Putamen (tissue), 1 donor: ENCODE results near the gene ARMC5.
"Not testable (repeated sequence)": the region's sequence is repeated elsewhere in the genome, so short reads cannot be mapped to it uniquely, and the experiment has no call there.

Source experiments
- DNase-seq: peaks from one replicate; pipeline ENCODE4 v3.0.0-alpha.2; 2016; ENCODE audit warnings: low spot score

Gene ARMC5

DNA sequence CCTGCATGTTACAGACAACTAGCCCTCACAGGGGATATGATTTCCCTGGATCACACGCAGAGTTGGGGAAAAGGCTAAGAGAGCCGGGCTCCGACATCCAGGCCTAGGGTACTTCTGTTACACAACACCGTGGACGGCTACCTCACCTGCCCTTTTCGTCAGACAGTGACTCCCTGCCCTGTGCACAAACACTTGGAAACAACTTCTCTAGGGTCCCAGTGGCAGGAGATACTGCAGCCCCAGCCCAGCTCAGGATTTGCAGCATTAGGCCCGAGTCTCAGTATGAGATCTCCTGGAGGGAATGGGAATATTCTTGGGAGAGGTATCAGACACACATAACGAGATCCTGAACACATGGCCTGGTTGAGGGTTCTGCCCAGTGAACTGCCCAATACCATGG is 40.6 kb downstream of the ARMC5 start:
- no peak for DNase-seq

DNA sequence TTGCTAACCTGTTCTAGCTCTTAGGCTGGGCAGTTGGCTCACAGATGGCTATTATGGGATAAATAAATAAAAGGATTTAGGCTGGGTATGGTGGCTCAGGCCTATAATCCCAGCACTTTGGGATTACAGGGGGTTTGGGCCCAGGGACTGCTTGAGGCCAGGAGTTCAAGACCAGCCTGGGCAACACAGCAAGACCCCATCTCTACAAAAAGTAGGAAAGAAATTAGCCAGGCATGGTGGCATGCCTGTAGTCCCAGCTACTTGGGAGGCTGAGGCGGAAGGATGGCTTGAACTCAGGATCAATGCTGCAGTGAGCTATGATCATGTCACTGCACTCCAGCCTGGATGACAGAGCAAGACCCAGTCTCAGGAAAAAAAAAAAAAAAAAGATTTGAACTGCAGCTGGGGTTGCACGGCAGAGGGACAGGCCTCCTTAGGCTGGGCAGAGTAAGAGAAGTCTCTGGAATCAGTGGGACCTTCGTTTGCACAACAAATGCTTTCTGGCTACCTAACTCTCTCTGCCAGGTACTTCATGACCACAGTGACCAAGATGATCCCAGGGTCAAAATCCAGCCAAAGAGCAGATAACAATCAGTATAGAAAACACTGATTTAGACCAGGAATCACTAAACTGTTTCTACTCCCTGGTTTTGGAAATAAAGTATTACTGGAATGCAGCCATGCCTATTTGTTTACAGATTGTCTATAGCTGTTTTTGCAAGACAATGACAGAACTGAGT is 42.1 kb downstream of the ARMC5 start:
- no peak for DNase-seq

DNA sequence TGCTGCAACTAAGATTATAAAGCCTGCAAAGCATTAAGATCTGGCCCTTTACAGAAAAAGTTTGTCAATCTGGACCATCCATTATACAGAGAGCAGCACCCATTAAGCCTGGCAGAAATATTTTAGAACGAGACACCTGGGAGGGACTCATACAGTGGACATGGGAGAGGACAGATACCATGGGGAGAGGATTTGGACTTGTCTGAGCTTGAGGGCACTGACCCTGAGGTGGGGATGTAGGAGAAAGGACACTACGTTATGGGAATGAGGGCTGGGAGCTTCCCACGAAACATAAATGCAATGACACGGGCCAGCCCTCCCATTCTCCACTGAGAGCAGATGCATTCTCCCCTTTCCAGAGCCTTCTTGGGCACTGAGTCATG is 42.7 kb downstream of the ARMC5 start:
- no peak for DNase-seq

DNA sequence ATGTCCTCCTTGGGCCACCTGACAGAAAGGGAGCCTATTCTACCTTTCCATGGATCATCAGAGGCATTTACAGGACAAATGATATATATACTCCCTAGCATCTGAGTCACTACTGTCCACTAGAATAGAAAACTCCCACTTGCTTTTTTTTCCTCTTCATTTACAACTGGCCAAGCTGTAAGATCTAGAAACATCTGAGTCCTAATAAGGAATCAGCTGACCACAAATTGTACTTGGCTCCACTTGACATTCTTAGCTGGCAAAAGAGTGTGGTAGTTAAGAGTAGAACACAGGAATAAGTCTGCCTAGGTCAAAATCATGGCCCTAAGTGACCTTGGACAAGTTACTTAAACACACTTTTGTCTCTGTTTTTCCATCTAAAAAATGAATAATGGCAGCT is 43.7 kb downstream of the ARMC5 start:
- DNase-seq, result no peak

DNA sequence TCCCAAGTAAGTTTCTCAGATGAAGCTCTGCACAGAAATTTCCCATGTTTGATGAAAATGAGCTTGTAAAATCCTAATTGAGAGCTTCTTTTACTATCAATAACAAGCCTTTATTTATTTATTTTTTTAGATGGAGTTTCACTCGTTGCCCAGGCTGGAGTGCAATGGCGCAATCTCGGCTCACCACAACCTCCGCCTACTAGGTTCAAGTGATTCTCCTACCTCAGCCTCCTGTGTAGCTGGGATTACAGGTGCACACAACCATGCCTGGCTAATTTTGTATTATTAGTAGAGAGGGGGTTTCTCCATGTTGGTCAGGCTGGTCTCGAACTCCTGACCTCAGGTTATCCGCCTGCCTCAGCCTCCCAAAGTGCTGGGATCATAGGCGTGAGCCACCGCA is 44.3 kb downstream of the ARMC5 start:
- not testable (repeated sequence) for DNase-seq

DNA sequence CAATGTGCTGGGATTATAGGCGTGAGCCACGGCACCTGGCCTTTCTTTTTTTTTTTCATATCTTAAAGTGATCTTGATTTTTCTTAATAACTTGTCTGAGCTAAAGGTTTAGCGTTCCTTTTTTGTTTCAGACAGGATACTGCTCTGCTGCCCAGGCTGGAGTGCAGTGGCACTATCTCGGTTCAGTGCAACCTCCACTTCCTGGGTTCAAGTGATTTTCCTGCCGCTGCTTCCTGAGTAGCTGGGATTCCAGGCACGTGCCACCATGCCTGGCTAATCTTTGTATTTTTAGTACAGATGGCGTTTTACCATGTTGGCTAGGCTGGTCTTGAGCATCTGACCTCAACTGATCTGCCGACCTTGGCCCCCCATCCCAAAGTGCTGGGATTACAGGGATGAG is 44.9 kb downstream of the ARMC5 start:
- DNase-seq, result no peak

DNA sequence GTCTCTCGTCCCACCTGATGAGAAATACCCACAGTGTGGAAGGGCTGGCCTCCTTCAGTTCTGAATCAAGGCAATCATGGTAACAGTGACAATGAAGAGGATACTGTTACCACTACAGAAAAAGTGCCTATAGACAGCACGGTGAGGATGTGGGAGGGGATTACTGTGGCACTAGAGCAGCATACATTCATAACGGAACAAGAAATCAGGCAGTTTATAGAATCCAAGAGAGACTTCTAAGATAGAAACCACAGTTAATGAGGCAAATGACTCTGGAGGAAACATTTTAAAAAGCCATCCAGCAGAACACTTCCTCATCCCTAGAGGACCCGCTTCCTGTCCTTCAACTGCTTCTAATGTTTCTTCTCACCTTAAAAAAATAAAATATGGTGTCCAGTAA is 46.2 kb downstream of the ARMC5 start:
- no peak for DNase-seq

DNA sequence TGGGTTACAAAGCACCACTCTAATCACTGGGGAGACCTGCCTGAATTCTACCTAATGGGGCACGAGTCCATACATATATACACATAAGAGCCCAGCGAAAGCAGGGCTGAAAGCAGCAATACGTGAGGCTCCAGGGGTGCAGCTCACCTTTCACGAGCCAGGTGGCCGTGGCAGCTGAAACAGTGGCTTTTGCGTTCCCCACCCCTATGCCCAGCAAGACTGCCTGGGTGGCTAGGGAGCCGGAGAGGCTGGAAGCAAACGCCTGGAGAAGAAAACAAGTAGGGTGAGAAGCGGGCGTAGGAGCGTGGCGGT is 48.3 kb downstream of the ARMC5 start:
- no peak for DNase-seq

DNA sequence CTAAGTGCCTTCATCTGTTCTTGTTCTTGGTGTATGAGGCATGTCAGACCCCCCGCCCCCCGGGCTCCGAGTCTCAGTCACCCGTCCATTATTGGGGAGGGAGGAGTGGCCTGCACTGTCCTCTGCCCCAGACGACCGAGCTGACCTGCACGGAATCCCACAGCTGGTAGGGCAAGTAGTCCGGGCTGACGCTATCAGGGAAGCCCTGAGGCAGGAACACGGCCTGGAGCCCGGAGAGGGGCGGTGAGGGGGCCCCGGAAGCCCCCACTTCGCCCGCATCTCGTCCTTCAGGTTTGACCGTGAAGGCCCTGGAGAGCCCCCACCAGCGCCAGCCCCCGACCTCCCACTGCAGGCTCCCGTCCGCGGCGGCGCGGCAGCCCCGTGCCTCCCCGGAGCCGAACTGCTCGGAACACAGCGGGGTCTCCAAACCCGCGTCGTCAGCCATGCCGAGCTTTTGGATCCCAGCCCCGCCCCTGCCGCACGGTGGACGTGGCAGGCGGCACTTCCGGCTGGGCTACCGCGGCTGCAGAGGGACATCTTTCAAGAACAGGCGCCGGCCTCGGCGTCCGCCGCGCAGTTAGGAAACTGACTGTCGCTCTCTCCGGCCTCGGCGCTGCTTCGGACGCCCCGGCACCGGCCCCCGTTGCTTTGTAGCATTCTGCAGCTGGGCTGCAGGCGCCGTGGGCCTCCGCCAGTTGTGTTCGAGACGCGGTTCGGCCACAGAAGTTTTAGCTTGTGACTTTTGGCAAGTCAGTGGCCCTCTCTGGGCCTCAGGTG is 48.8 kb downstream of the ARMC5 start, which contains the start of gene RUSF1:
TSS of gene RUSF1 (minus strand) at position 463 of the 777 bp plus-strand sequence. CDS start at position 445, 18 bp downstream.
- DNase-seq, result peak; percentile 90

DNA sequence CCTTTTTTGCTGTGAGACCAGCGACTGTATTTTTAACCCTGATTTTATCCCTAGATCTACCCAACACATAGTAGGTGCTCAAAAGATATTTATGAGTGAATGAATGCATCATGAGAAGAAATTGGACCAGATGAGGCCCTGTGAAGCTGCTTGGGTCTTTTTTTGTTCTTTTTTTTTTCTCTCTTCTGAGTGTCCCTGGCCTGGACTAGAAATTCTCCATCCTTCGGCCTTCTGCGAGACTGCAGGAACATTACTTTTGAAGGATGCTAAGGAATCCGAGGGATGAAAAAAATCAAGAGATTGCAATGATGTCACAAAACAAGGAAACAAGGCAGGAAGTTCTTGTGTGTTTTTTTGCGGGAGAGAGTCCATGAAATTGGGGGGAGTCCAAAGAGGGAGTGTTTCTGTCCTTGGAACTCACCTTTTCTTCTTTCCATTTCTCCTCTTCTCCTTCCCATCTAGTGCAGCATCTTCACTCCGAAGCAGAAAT is 49.5 kb downstream of the ARMC5 start:
- DNase-seq, result no peak

DNA sequence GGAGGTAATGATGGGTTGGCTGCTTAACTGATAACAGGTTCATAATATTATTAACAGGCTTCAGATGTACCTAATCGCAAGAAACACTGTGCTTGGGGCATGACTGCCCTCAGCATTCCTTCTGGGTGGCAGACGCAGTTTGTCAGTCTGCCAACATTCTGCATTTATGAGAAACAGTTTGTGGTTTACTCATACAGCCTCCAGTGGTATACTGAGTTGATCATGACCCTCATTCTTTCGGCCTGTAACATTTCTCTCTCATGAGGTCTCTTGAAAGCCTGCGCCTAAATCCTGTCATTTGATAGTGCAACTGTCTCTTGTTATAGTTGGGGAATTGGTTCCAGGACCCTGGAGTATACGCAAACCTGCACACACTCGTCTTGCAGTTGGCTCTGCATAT is 53.8 kb downstream of the ARMC5 start:
- DNase-seq, result no peak

DNA sequence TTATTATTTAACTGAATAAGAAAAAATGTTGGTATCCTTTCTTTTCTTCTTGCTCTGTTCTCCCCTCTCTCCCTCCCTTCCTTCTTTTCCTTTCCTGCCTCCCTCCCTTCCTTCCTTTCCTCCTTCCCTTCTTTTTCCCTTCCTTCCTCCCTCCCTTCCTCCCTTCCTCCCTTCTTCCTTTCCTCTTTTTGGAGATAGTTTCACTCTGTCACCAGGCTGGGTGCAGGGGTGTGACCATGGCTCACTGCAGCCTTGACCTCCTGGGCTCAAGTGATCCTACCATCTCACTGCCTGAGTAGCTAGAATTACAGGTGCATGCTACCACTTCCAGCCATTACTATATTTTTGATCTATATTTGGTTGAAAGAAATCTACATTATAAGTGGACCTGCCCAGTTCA is 54.6 kb downstream of the ARMC5 start:
- no peak for DNase-seq
